HG03520 (cell line): ENCODE data around the gene ZDHHC16.
"Not testable (repeated sequence)": the region's sequence is repeated elsewhere in the genome, so short reads cannot be mapped to it uniquely, and the experiment has no call there.

Source experiments
- ATAC-seq: cut with Tn5 transposase; IDR thresholded peaks from one replicate; pipeline ENCODE4 v1.9.1; 2021; ENCODE audit warnings: mild to moderate bottlenecking, moderate library complexity; ENCODE audit not compliant: unreplicated experiment

The ZDHHC16 gene

DNA sequence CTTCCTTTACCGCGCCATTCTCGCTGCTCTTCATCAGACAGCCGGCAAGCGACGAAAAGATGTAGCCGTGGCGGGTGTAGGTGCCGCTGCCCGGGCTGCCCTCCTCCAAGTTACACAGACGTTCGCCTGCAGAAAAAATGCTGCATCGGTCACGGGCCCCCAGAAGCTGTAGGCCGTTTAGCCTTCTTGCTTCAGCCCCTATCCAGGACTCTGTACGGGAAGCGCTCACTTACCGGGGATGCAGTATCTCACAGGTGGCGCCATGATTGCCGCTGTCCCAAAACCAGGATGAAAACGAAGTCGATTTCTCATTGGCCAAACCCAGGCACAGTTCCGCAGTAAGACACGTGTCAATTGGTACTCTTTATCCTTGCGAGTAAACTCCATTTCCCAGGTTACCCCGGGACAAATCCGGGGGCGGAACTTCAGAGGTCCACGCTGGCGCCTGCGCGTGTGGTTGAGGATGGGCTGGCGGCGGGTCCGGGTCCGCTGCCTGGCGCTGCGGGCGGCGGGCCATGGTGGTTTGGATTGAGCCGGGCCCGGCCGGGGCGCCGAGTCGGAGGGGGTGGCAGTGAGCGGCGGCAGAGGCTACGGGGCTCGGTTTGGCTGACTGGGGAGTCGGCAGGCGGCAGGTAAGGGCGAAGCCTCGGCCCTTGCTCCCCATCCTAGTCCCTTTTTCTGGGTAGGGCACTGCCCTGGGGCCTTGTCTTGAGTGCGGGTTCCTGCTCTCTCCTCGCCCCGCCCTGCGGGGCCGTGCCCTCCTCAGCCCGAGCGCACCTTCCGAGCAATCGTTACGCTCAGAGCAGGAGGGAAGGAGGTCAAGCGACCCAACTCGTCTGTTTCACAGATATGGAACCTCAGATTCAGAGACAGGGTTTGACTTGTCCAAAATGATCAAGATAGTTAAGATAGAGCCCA, at the start of gene ZDHHC16, which contains the start of gene EXOSC1:
ZDHHC16 (plus strand) TSS at position 454 of the 918 bp plus-strand sequence. CDS start 5,501 bp downstream, outside the sequence.
EXOSC1 (minus strand) TSS at position 285 of the 918 bp plus-strand sequence; CDS start at position 264, 21 bp downstream.
- ATAC-seq = peak; percentile 91

GRCh38 chr10:97399843-97400545, 46.0 kb upstream of the ZDHHC16 start:
- ATAC-seq = no peak

DNA sequence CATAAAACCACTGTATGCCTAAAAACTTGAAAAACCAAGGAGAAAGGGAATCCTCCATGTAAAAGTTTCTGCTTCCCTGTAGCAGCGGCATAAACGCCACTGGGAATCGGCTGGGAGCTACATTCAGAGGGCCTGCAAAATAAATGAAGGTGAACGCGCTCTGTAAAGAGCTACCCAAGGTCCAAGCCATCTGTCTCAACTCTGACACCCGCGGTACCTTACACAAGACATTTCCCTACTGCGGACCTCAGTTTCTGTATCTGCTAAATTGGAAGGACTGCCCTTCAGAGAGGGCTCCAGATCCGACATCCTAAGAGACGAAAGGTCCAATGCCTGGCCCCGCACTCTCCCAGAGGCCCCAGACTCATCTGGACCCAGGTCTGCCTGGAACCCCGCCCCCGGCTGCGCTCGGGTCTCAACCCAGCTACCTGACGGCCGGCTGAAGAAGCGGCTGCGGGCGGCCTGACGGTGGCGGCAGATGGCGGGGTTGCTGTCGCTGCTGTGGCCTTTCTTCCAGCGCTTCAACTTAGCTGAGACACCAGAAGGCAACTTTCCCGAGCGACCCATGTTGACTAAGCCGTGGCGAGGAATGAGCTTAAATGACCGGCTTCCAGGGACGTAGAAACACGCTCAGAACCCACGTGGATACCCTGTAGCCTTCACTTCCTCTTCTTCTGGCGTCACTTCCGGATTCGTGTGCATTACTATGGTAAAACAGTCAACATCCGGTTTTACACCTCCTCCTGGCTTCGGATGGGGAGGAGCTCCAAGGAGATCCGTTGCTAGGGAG, 45.1 kb upstream of the ZDHHC16 start, which contains the start of gene RRP12:
RRP12 (minus strand) TSS at position 676 of the 790 bp plus-strand sequence; CDS start at position 567, 109 bp downstream.
- peak; percentile 85 for ATAC-seq

GRCh38 chr10:97401455-97401919, 44.5 kb upstream of the ZDHHC16 start:
- ATAC-seq = no peak

DNA sequence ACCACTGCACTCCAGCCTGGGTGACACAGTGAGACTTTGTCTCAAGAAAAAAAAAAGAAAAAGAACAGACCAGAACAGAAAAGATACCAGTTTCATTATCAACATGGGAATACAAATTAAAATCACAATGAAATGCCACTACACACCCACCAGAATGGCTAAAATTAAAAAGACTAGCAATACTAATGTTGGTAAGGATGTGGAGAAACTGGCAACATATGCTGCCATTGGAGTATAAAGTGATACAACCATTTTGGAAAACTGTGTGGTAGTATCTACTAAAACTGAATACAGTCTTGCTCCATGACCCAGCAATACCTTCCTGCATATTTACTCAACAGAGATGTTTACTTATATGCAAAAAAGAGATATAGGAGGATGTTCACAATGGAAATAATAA, 41.9 kb upstream of the ZDHHC16 start:
- no peak for ATAC-seq

GRCh38 chr10:97406064-97406463, 39.9 kb upstream of the ZDHHC16 start:
- no peak for ATAC-seq

- not testable (repeated sequence) for ATAC-seq
These were observed 39.5 kb upstream of the ZDHHC16 start for GRCh38 chr10:97406483-97406882.

- peak; percentile 85 for ATAC-seq
These were observed 38.6 kb upstream of the ZDHHC16 start for GRCh38 chr10:97407211-97407951.

DNA sequence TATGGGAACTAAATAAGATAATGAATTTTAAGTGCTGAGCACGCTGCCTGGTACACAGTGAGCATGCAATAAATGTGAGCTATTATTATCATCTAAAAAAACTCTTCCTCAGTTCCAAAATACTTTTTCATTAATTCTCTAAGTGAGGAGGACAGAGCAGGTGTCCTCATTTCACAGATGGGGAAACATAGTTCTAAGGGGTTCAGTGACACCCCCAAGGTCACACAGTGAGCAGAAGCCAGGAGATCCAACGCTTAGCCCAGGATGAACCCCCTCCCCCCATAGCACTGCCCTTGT, 38.1 kb upstream of the ZDHHC16 start:
- no peak for ATAC-seq

DNA sequence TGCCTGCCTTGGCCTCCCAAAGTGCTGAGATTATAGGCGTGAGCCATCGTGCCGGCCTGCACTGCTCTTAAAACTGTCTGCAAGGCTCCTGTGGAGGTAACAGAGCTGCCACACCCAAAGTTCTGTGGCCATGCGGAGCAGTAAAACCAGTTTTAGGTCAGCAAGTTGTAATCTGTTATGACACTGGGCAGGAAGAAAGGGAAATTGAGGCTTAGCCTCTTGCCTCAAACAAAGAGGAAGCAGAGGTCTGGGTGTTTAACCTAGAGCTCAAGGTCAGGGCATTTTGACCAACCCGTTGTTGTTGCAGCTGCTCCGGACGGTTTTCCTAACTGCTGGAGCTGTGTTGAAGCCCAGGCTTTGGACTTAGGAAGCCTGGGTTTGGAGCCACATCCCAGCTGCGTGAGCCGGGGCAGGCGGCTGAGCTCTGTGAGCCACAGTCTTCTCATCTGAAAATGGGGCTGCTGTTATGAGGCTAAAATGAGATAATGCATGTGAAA, 37.4 kb upstream of the ZDHHC16 start:
- no peak for ATAC-seq

DNA sequence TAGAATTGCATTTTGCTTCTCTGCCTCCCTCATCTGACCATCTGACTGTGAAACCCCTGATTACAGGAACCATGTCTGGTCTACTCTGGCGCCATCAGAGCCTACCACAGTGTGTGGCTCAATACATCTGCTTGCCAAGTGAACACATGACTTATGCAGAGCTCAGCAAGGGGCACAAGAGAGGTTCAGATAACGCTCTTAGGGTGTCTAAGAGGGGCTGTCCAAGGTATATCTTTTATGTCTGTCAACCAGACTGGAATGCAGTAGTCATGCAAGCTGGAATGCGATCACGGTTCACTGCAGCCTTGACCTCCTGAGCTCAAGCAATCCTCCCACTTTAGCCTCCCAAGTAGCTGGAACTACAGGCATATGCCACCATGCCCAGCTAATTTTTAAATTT, 34.6 kb upstream of the ZDHHC16 start:
- no peak for ATAC-seq

GRCh38 chr10:97412891-97413304, 33.1 kb upstream of the ZDHHC16 start:
- no peak for ATAC-seq

DNA sequence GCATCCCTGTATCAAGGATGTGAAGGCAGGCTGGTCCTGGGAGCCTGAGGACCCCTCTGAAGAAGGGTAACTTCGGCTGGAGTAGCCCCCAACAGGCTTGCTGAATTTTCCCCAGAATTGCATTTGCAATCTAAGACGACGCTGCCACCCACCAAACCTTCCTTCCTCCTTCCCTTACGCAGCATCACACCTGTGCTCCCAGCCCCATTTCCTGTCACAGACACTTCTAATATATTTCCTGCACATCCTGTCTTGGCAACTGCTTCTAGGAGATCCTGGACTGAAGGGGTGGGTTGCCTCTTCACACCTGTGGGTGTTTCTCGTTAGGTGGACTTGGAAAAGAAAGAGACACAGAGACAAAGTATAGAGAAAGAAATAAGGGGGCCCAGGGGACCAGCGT, 29.4 kb upstream of the ZDHHC16 start:
- ATAC-seq = no peak

- ATAC-seq = not testable (repeated sequence)
These were observed 22.2 kb upstream of the ZDHHC16 start for GRCh38 chr10:97423757-97424098.

DNA sequence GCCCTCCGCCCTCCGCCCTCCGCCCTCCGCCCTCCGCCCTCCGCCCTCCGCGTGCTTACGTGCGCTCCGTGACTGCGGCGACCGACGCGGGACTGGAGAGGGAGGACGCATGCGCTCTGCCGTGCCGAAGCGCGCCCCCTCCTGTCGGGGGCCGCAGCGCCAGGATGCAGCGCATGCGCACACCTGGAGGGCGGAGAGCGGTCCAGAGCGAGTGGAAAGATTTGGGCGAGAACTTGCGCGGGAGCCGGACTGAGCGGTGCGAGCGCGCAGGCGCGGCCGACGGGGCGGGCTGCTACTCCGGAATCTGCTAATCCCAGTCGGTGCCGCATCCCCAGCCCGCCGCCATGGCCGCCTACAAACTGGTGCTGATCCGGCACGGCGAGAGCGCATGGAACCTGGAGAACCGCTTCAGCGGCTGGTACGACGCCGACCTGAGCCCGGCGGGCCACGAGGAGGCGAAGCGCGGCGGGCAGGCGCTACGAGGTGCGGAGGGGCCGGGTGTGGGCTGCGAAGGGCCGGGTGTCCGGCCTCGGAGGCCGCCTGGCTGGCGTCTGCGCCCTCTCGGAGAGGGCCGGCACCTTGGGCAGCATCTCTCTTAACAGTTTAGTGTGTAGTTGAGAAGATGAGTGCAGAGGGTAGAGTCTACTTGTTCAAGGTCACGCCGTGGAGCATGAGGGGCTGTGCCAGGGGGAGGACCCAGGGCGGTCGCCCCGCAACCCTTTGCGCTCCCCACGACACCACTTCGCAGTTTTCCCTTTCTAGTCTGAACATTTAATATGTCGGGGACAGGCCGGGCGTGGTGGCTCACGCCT, 19.8 kb upstream of the ZDHHC16 start, which contains the start of gene PGAM1:
PGAM1 (plus strand) TSS at position 228 of the 812 bp plus-strand sequence; CDS start at position 345, 117 bp downstream.
- peak; percentile 71 for ATAC-seq

GRCh38 chr10:97426776-97427570, 19.0 kb upstream of the ZDHHC16 start:
- no peak for ATAC-seq

DNA sequence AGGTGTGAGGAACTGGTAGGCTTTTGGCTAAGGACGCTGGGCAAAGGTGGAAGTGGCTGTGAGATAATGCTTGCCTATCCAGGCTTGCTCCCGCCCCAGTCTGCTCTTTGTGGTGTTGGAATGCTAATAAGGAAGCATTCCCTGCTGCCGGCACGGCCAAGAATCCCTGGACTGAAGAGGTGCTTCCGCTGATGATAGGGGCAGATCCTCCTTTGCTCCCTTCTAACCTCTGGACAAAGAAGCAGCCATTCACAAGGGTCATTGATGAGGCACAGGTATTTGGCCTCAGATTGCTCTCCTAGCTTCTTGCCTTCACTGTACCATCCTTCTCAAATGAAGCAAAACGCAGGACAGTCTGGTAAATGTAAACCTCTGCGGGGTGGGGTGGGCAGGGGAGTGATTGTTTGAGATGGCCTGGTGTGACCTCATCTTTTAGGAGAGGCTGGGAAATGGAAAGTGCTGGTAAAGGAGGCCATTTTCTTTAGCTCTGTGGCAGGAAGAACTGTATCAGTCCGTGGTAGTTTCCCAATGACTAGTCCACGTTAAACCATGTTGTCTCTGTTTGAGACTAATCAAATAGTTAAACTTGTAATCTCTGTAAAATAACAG, 18.3 kb upstream of the ZDHHC16 start:
- ATAC-seq = no peak

DNA sequence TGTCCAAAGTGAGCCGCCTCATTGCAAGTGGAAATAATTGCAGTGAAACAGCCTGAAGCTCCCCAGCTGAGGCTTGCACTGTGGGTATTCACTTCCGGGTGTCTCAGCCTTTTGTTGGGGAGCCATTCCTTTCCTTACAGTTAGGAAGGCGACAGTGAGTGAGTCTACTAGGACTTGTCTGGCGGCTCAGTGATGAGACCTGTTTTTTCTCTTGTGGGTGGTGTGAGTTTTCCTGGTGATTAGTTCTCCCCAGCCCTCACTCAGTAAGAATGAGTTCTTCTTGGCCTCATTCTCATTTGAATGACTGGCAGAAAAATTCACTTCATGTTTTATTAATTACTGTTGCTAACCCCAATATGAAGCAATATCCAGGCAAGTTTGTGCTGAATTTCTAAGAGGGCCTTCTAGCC, 17.4 kb upstream of the ZDHHC16 start:
- ATAC-seq = no peak
